GM18909 (cell line): ENCODE measurements around the gene ENTPD5.
A peak's percentile ranks its signal among the peaks of the same experiment; 100 is the strongest.
"Not testable (repeated sequence)": the region's sequence is repeated elsewhere in the genome, so short reads cannot be mapped to it uniquely, and the experiment has no call there.

ENCODE experiments used
- ATAC-seq: cut with Tn5 transposase; IDR thresholded peaks from one replicate; pipeline ENCODE4 v1.9.1; 2021; ENCODE audit warnings: mild to moderate bottlenecking; ENCODE audit not compliant: unreplicated experiment, poor library complexity

ENTPD5 gene

GRCh38 chr14:73949752-73950734, 69.0 kb downstream of the ENTPD5 start, which contains the start of the genes COQ6 and FAM161B:
COQ6 (plus strand) TSS chr14:73950302; CDS start chr14:73950333, 31 bp downstream.
FAM161B (minus strand) TSS chr14:73950094; CDS start chr14:73950026, 68 bp downstream.
- ATAC-seq, result peak; percentile 90

GRCh38 chr14:73945159-73945670, 73.9 kb downstream of the ENTPD5 start:
- no peak for ATAC-seq

GRCh38 chr14:73944432-73945158, 74.5 kb downstream of the ENTPD5 start:
- no peak for ATAC-seq

GRCh38 chr14:73943083-73943482, 76.0 kb downstream of the ENTPD5 start:
- ATAC-seq, result no peak

- ATAC-seq, result no peak
Observed at GRCh38 chr14:73942180-73942579, 76.9 kb downstream of the ENTPD5 start.

- no peak for ATAC-seq
Observed at GRCh38 chr14:73937012-73937411, 82.1 kb downstream of the ENTPD5 start.

GRCh38 chr14:73936548-73936947, 82.5 kb downstream of the ENTPD5 start:
- ATAC-seq, result no peak

- ATAC-seq, result no peak
Observed at GRCh38 chr14:73935666-73936065, 83.4 kb downstream of the ENTPD5 start.

GRCh38 chr14:73924337-73924736, 94.8 kb downstream of the ENTPD5 start:
- ATAC-seq, result no peak

GRCh38 chr14:73919457-73919856, 99.6 kb downstream of the ENTPD5 start:
- ATAC-seq, result not testable (repeated sequence)

- ATAC-seq, result no peak
Observed at GRCh38 chr14:73916324-73916723, 102.8 kb downstream of the ENTPD5 start.

GRCh38 chr14:73913256-73913655, 105.8 kb downstream of the ENTPD5 start:
- ATAC-seq, result no peak

GRCh38 chr14:73909681-73910080, 109.4 kb downstream of the ENTPD5 start:
- ATAC-seq, result no peak
